ENCODE measurements around the gene EPO.
"Not testable (repeated sequence)": the region's sequence is repeated elsewhere in the genome, so short reads cannot be mapped to it uniquely, and the experiment has no call there.

EPO gene

DNA sequence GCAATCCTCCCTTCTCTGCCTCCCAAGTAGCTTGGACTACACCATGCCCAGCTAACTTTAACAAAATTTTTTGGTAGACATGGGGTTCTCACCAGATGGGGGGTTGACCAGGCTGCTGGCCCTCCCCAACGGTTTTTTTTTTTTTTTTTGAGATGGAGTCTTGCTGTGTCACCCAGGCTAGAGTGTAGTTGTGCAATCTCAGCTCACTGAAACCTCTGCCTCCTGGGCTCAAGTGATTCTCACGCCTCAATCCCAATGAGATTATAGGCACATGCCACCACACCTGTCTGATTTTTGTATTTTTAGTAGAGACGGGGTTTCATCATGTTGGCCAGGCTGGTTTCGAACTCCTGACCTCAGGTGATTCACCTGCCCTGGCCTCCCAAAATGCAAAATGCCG, 42.6 kb downstream of the EPO start:
- POLR2A ChIA-PET: not testable (repeated sequence)
- CTCF ChIA-PET: interaction anchor here (0.7 kb wide), 2 partner anchors 206 to 299 kb away, joined by 3 to 4 read pairs; no protein-coding TSS in a partner anchor
- 88% methylated on average over 5 of the region's 5 CpGs for WGBS (ENCODE audit: insufficient coverage)

DNA sequence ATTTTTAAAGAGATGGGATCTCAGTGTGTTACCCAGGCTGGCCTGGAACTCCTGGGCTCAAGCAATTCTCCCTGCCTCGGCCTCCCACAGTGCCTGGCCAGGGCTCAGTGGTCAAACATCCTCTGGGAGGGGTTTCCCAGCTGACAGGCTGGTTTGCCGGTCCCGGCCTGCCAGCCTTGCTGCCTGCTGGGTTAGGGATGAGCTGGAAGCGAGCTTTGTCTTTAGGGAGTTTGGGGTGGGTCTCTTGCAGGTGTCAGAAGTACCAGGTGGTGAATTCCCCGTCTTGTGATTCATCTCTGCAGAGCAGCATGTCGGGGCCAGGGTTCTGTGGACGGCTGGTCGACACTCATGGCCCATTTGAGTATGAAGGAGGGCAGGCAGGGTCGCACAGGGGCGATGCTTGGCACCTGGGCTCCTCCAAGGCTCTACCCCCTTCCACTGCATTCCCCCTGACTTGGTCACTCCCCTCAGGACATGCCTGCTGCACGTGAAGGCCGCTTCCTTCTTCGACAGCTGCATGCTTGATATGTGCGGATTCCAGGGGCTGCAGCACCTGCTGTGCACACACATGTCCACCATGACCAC, 43.4 kb downstream of the EPO start:
- POLR2A ChIA-PET: no interaction called here
- WGBS (ENCODE audit: insufficient coverage): 83% methylated on average over 14 of the region's 14 CpGs
- no peak overlapping the region for H3K27ac ChIP-seq (ENCODE audit: insufficient read depth in 1 of 2, low read depth in 1 of 2, low read length in 2 of 2, poor library complexity in 1 of 2, severe bottlenecking in 2 of 2)
- CTCF ChIA-PET: interaction anchor here (1.8 kb wide), 1 partner anchor 15 kb away, joined by 3 read pairs; no protein-coding TSS in a partner anchor
- no peaks in the 10 kb centered on the region for H3K4me1 ChIP-seq (ENCODE audit: control extremely low read depth in 1 of 4, control insufficient read depth in 4 of 4, insufficient read depth in 4 of 4, low read length in 3 of 4)
- DNase-seq: no peak
- H3K9me3 ChIP-seq (ENCODE audit: control extremely low read depth in 1 of 5, control insufficient read depth in 4 of 5, insufficient read depth in 2 of 5, low read depth in 1 of 5, low read length in 4 of 5): no peaks in the 10 kb centered on the region
- H3K27me3 ChIP-seq (replicated peaks in 2 of 5; ENCODE audit: control insufficient read depth in 4 of 5, insufficient read depth in 5 of 5, low read length in 4 of 5): no peaks in the 10 kb centered on the region
- no peak overlapping the region for H3K4me3 ChIP-seq (ENCODE audit: control insufficient read depth in 1 of 7, extremely low read depth in 1 of 7, insufficient read depth in 4 of 7, low read depth in 2 of 7, low read length in 6 of 7)
- H3K36me3 ChIP-seq (ENCODE audit: control insufficient read depth in 4 of 4, insufficient read depth in 4 of 4, low read length in 3 of 4): no peaks in the 10 kb centered on the region

More for the DNA sequence above, 42.6 kb downstream of the EPO start:
- H3K4me1 ChIP-seq (ENCODE audit: control extremely low read depth in 1 of 4, control insufficient read depth in 4 of 4, insufficient read depth in 4 of 4, low read length in 3 of 4); H3K4me3 ChIP-seq (ENCODE audit: control insufficient read depth in 1 of 7, extremely low read depth in 1 of 7, insufficient read depth in 4 of 7, low read depth in 2 of 7, low read length in 6 of 7); DNase-seq; H3K36me3 ChIP-seq (ENCODE audit: control insufficient read depth in 4 of 4, insufficient read depth in 4 of 4, low read length in 3 of 4); H3K9me3 ChIP-seq (ENCODE audit: control extremely low read depth in 1 of 5, control insufficient read depth in 4 of 5, insufficient read depth in 2 of 5, low read depth in 1 of 5, low read length in 4 of 5); H3K27me3 ChIP-seq (replicated peaks in 2 of 5; ENCODE audit: control insufficient read depth in 4 of 5, insufficient read depth in 5 of 5, low read length in 4 of 5); H3K27ac ChIP-seq (ENCODE audit: insufficient read depth in 1 of 2, low read depth in 1 of 2, low read length in 2 of 2, poor library complexity in 1 of 2, severe bottlenecking in 2 of 2): not testable (repeated sequence)

DNA sequence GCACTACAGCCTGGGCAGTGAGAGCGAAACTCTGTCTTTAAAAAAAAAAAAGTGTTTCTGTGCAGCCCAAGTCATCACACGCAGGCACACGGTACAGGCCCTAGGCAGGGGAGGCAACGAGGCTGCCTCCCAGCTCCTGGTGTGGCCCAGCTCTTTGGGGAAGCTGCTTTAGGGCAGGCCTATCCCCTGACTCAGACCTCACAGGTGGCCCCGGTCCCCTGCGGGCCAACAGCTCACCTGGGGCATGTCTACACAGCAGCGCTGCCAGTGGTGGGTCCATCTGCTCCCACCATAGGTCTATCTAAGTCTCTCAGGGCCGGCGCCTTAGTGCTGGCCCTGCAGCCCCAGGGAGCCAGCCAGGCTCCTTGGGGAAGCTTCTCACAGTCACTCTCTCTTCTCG, 44.6 kb downstream of the EPO start:
- Histone ChIP-seq H3K4me3 (ENCODE audit: control insufficient read depth in 1 of 7, extremely low read depth in 1 of 7, insufficient read depth in 4 of 7, low read depth in 2 of 7, low read length in 6 of 7) (no peak overlapping the region), H3K4me1 (ENCODE audit: control extremely low read depth in 1 of 4, control insufficient read depth in 4 of 4, insufficient read depth in 4 of 4, low read length in 3 of 4) (no peaks in the 10 kb centered on the region), H3K27ac (ENCODE audit: insufficient read depth in 1 of 2, low read depth in 1 of 2, low read length in 2 of 2, poor library complexity in 1 of 2, severe bottlenecking in 2 of 2) (no peak overlapping the region), H3K9me3 (ENCODE audit: control extremely low read depth in 1 of 5, control insufficient read depth in 4 of 5, insufficient read depth in 2 of 5, low read depth in 1 of 5, low read length in 4 of 5) (no peaks in the 10 kb centered on the region), H3K36me3 (ENCODE audit: control insufficient read depth in 4 of 4, insufficient read depth in 4 of 4, low read length in 3 of 4) (no peaks in the 10 kb centered on the region), H3K27me3 (replicated peaks in 2 of 5; ENCODE audit: control insufficient read depth in 4 of 5, insufficient read depth in 5 of 5, low read length in 4 of 5) (no peaks in the 10 kb centered on the region)
- DNase-seq: no peak
- CTCF ChIA-PET: interaction anchor here (0.6 to 1.8 kb wide), 3 partner anchors 13 to 126 kb away, joined by 3 to 4 read pairs (median 3); no protein-coding TSS in a partner anchor
- 93% methylated on average over 10 of the region's 10 CpGs for WGBS (ENCODE audit: insufficient coverage)
- POLR2A ChIA-PET: interaction anchor here (0.9 kb wide), 1 partner anchor 87 kb away, joined by 3 read pairs; no protein-coding TSS in a partner anchor

DNA sequence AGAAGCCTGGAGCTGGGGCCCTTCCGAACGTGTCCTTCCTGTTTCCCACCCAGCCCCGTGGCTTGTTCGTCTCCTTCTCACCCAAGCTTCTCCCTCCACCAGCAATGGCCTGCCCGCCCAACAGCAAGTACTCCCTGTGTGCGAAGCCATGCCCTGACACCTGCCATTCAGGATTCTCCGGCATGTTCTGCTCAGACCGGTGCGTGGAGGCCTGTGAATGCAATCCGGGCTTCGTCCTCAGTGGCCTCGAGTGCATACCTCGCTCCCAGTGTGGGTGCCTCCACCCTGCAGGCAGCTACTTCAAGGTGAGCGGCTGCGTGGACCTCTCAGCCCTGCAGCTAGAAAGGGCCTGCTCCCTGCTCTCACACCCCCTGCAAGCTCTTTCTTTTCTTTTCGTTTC, 45.0 kb downstream of the EPO start:
- POLR2A ChIA-PET: interaction anchor here (0.9 kb wide), 1 partner anchor 87 kb away, joined by 3 read pairs; no protein-coding TSS in a partner anchor
- CTCF ChIA-PET: interaction anchor here (0.6 to 1.2 kb wide), 2 partner anchors 35 to 126 kb away, joined by 3 to 4 read pairs; no protein-coding TSS in a partner anchor
- H3K9me3 ChIP-seq (ENCODE audit: control extremely low read depth in 1 of 5, control insufficient read depth in 4 of 5, insufficient read depth in 2 of 5, low read depth in 1 of 5, low read length in 4 of 5): no peaks in the 10 kb centered on the region
- H3K4me3 ChIP-seq (ENCODE audit: control insufficient read depth in 1 of 7, extremely low read depth in 1 of 7, insufficient read depth in 4 of 7, low read depth in 2 of 7, low read length in 6 of 7): no peak overlapping the region
- no peaks in the 10 kb centered on the region for H3K4me1 ChIP-seq (ENCODE audit: control extremely low read depth in 1 of 4, control insufficient read depth in 4 of 4, insufficient read depth in 4 of 4, low read length in 3 of 4)
- 85% methylated on average over 16 of the region's 16 CpGs for whole genome bisulfite sequencing (ENCODE audit: insufficient coverage)
- no peaks in the 10 kb centered on the region for H3K36me3 ChIP-seq (ENCODE audit: control insufficient read depth in 4 of 4, insufficient read depth in 4 of 4, low read length in 3 of 4)
- H3K27ac ChIP-seq (ENCODE audit: insufficient read depth in 1 of 2, low read depth in 1 of 2, low read length in 2 of 2, poor library complexity in 1 of 2, severe bottlenecking in 2 of 2): no peak overlapping the region
- DNase-seq: no peak
- no peaks in the 10 kb centered on the region for H3K27me3 ChIP-seq (replicated peaks in 2 of 5; ENCODE audit: control insufficient read depth in 4 of 5, insufficient read depth in 5 of 5, low read length in 4 of 5)

DNA sequence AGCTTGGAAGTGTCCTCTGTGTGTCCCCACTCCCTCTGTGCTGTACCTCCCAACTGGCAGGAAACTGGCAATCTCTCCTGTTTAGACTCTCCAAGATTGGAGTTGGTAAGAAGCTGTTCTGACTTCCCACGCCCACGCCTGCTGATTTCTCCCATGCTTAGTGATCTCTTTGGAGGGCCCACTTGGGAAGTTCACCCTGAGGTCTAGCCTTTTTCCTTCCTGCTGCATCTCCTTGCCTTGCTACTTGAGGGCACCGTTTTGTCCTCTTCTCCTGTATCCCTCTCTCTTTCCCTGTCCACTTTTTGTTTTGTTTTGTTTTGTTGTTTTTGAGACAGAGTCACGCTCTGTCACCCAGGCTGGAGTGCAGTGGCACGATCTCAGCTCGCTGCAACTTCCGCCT, 48.5 kb downstream of the EPO start:
- H3K27me3 ChIP-seq (replicated peaks in 2 of 5; ENCODE audit: control insufficient read depth in 4 of 5, insufficient read depth in 5 of 5, low read length in 4 of 5): no peaks in the 10 kb centered on the region
- no peaks in the 10 kb centered on the region for H3K4me1 ChIP-seq (ENCODE audit: control extremely low read depth in 1 of 4, control insufficient read depth in 4 of 4, insufficient read depth in 4 of 4, low read length in 3 of 4)
- WGBS (ENCODE audit: insufficient coverage): 97% methylated on average over 6 of the region's 7 CpGs
- POLR2A ChIA-PET: no interaction called here
- no peaks in the 10 kb centered on the region for H3K36me3 ChIP-seq (ENCODE audit: control insufficient read depth in 4 of 4, insufficient read depth in 4 of 4, low read length in 3 of 4)
- DNase-seq: no peak
- CTCF ChIA-PET: interaction anchor here (0.6 kb wide), 1 partner anchor 1224 kb away, joined by 3 read pairs; no protein-coding TSS in a partner anchor
- no peaks in the 10 kb centered on the region for H3K9me3 ChIP-seq (ENCODE audit: control extremely low read depth in 1 of 5, control insufficient read depth in 4 of 5, insufficient read depth in 2 of 5, low read depth in 1 of 5, low read length in 4 of 5)
- no peak overlapping the region for H3K27ac ChIP-seq (ENCODE audit: insufficient read depth in 1 of 2, low read depth in 1 of 2, low read length in 2 of 2, poor library complexity in 1 of 2, severe bottlenecking in 2 of 2)
- no peak overlapping the region for H3K4me3 ChIP-seq (ENCODE audit: control insufficient read depth in 1 of 7, extremely low read depth in 1 of 7, insufficient read depth in 4 of 7, low read depth in 2 of 7, low read length in 6 of 7)

Data from common myeloid progenitor, CD34-positive (primary cell).